ENCODE results near the gene SOX5.

Gene SOX5

GRCh38 chr12:23694920-23695319 is 254.6 kb downstream of the SOX5 start:
- no peak for DNase-seq (ENCODE audit: low read depth in 2 of 3, low spot score in 2 of 3)

- DNase-seq (ENCODE audit: low read depth in 2 of 3, low spot score in 2 of 3) = no peak
Observed at GRCh38 chr12:23694307-23694706, 255.2 kb downstream of the SOX5 start.

GRCh38 chr12:23687947-23688346 is 261.5 kb downstream of the SOX5 start:
- no peak for DNase-seq (ENCODE audit: low read depth in 2 of 3, low spot score in 2 of 3)

- DNase-seq (ENCODE audit: low read depth in 2 of 3, low spot score in 2 of 3) = no peak
Observed at GRCh38 chr12:23686095-23686494, 263.4 kb downstream of the SOX5 start.

GRCh38 chr12:23684121-23684520 is 265.3 kb downstream of the SOX5 start:
- no peak for DNase-seq (ENCODE audit: low read depth in 2 of 3, low spot score in 2 of 3)

GRCh38 chr12:23681237-23681636 is 268.2 kb downstream of the SOX5 start:
- DNase-seq (ENCODE audit: low read depth in 2 of 3, low spot score in 2 of 3) = no peak

GRCh38 chr12:23674064-23674463 is 275.4 kb downstream of the SOX5 start:
- DNase-seq (ENCODE audit: low read depth in 2 of 3, low spot score in 2 of 3) = no peak

GRCh38 chr12:23671881-23672280 is 277.6 kb downstream of the SOX5 start:
- no peak for DNase-seq (ENCODE audit: low read depth in 2 of 3, low spot score in 2 of 3)

GRCh38 chr12:23670684-23671083 is 278.8 kb downstream of the SOX5 start:
- DNase-seq (ENCODE audit: low read depth in 2 of 3, low spot score in 2 of 3) = no peak

GRCh38 chr12:23669691-23670090 is 279.8 kb downstream of the SOX5 start:
- DNase-seq (ENCODE audit: low read depth in 2 of 3, low spot score in 2 of 3) = no peak

- no peak for DNase-seq (ENCODE audit: low read depth in 2 of 3, low spot score in 2 of 3)
Observed at GRCh38 chr12:23666866-23667265, 282.6 kb downstream of the SOX5 start.

GRCh38 chr12:23662966-23663365 is 286.5 kb downstream of the SOX5 start:
- no peak for DNase-seq (ENCODE audit: low read depth in 2 of 3, low spot score in 2 of 3)

- no peak for DNase-seq (ENCODE audit: low read depth in 2 of 3, low spot score in 2 of 3)
Observed at GRCh38 chr12:23659131-23659530, 290.3 kb downstream of the SOX5 start.

- no peak for DNase-seq (ENCODE audit: low read depth in 2 of 3, low spot score in 2 of 3)
Observed at GRCh38 chr12:23657598-23657997, 291.9 kb downstream of the SOX5 start.

GRCh38 chr12:23655884-23656283 is 293.6 kb downstream of the SOX5 start:
- DNase-seq (ENCODE audit: low read depth in 2 of 3, low spot score in 2 of 3) = no peak

GRCh38 chr12:23655112-23655511 is 294.4 kb downstream of the SOX5 start:
- DNase-seq (ENCODE audit: low read depth in 2 of 3, low spot score in 2 of 3) = no peak

- DNase-seq (ENCODE audit: low read depth in 2 of 3, low spot score in 2 of 3) = no peak
Observed at GRCh38 chr12:23648546-23648945, 300.9 kb downstream of the SOX5 start.

GRCh38 chr12:23640754-23641153 is 308.7 kb downstream of the SOX5 start:
- no peak for DNase-seq (ENCODE audit: low read depth in 2 of 3, low spot score in 2 of 3)

GRCh38 chr12:23634344-23634743 is 315.1 kb downstream of the SOX5 start:
- no peak for DNase-seq (ENCODE audit: low read depth in 2 of 3, low spot score in 2 of 3)

GRCh38 chr12:23631786-23632377 is 317.6 kb downstream of the SOX5 start:
- no peak for DNase-seq (ENCODE audit: low read depth in 2 of 3, low spot score in 2 of 3)

GRCh38 chr12:23630524-23630923 is 318.9 kb downstream of the SOX5 start:
- DNase-seq (ENCODE audit: low read depth in 2 of 3, low spot score in 2 of 3) = no peak

GRCh38 chr12:23628806-23629205 is 320.7 kb downstream of the SOX5 start:
- DNase-seq (ENCODE audit: low read depth in 2 of 3, low spot score in 2 of 3) = no peak

- DNase-seq (ENCODE audit: low read depth in 2 of 3, low spot score in 2 of 3) = no peak
Observed at GRCh38 chr12:23626791-23627190, 322.7 kb downstream of the SOX5 start.

- no peak for DNase-seq (ENCODE audit: low read depth in 2 of 3, low spot score in 2 of 3)
Observed at GRCh38 chr12:23621900-23622299, 327.6 kb downstream of the SOX5 start.
